HepG2 (cell line): ENCODE measurements around the gene GGA1. TPM values are rescaled to one million over a fixed set of nuclear protein-coding genes. Genes with fewer than 3 reads are reported as not detected.

Experiments used
- HNRNPK ChIP-seq: fragments of 200-400 bp; formaldehyde crosslinking; IDR thresholded peaks from 2 replicates; pipeline ENCODE4 v1.6.1; 2018; ENCODE audit warnings: low read length, low read depth, moderate library complexity, mild to moderate bottlenecking; ENCODE audit not compliant: poor library complexity, severe bottlenecking
- HOXA5 ChIP-seq: sonication (generic); formaldehyde crosslinking; IDR thresholded peaks from 2 replicates; pipeline ENCODE4 v1.4.0; 2020; ENCODE audit warnings: missing genetic modification reagents
- KLF6 ChIP-seq: IDR thresholded peaks from 2 replicates; pipeline ENCODE4 v1.8.0; 2016; ENCODE audit warnings: missing biosample characterization, missing genetic modification reagents
- MTA3 ChIP-seq: sonication (generic); formaldehyde crosslinking; IDR thresholded peaks from 2 replicates; pipeline ENCODE4 v1.4.0; 2020; ENCODE audit warnings: missing genetic modification reagents
- NAIF1 ChIP-seq: sonication (generic); formaldehyde crosslinking; IDR thresholded peaks from 2 replicates; pipeline ENCODE4 v1.5.0; 2020; ENCODE audit warnings: mild to moderate bottlenecking, missing genetic modification reagents, borderline replicate concordance
- PHB2 ChIP-seq: fragments of 450-650 bp; IDR thresholded peaks from 2 replicates; pipeline ENCODE4 v1.6.1; 2018; ENCODE audit not compliant: partially characterized antibody
- SMARCE1 ChIP-seq: fragments of 450-650 bp; IDR thresholded peaks from 2 replicates; pipeline ENCODE4 v1.6.1; 2017; ENCODE audit warnings: borderline replicate concordance
- SRSF4 ChIP-seq: fragments of 200-400 bp; formaldehyde crosslinking; IDR thresholded peaks from one replicate; pipeline ENCODE4 v1.6.1; 2018; ENCODE audit warnings: mild to moderate bottlenecking, low read depth, low read length, moderate library complexity; ENCODE audit not compliant: poor library complexity, severe bottlenecking
- ZFAT ChIP-seq: sonication (generic); formaldehyde crosslinking; conservative IDR thresholded peaks from 2 replicates; pipeline ENCODE4 v1.8.1; 2023; ENCODE audit warnings: missing genetic modification reagents, inconsistent platforms
- ZNF75D ChIP-seq: sonication (generic); formaldehyde crosslinking; IDR thresholded peaks from 2 replicates; pipeline ENCODE4 v1.8.1; 2023; ENCODE audit warnings: missing genetic modification reagents, mild to moderate bottlenecking, borderline replicate concordance
- ZNF878 ChIP-seq: sonication (generic); formaldehyde crosslinking; IDR thresholded peaks from 2 replicates; pipeline ENCODE4 v1.8.1; 2023; ENCODE audit warnings: mild to moderate bottlenecking, missing genetic modification reagents, moderate library complexity
- polyA plus RNA-seq, 8 experiments: library from polyadenylated mRNA; depleted of rRNA in 3 of 8; stranded (reverse) in 7 of 8; unstranded in 1 of 8; fragments of >200 nt; fragmentation: Illumina TruSeq in 4 of 8; extraction: Trizol in 4 of 8; gene quantifications; 2 replicates each; pipeline versions ENCODE4 v1.2.1 to v1.2.3, GENCODE V29; 2011 to 2016; ENCODE audit warnings: low read depth in 4 of 8, missing spikeins in 1 of 8, mixed read lengths in 1 of 8; ENCODE audit not compliant: insufficient read depth in 1 of 8
- total RNA-seq, 5 experiments: library from RNA; depleted of rRNA; stranded (reverse); fragments of >200 nt; fragmentation: Illumina TruSeq; extraction: Trizol; gene quantifications; 2 replicates each; pipeline ENCODE4 v1.2.3, GENCODE V29; 2016; ENCODE audit warnings: low read depth in 1 of 5
- TF ChIP-seq, protein P1 (sequence below): sonication (generic); formaldehyde crosslinking; IDR thresholded peaks from 2 replicates; pipeline ENCODE4 v1.4.0; 2020; ENCODE audit warnings: missing genetic modification reagents
- TF ChIP-seq, protein P2 (sequence below): IDR thresholded peaks from 2 replicates; pipeline ENCODE4 v1.6.1; 2012; ENCODE audit warnings: inconsistent platforms
- TF ChIP-seq, protein P3 (sequence below): sonication (generic); formaldehyde crosslinking; IDR thresholded peaks from 2 replicates; pipeline ENCODE4 v1.8.0; 2022; ENCODE audit warnings: missing genetic modification reagents, low read depth, mild to moderate bottlenecking, borderline replicate concordance
- TF ChIP-seq, protein P4 (sequence below): sonication (generic); formaldehyde crosslinking; IDR thresholded peaks from 2 replicates; pipeline ENCODE4 v1.8.0; 2022; ENCODE audit warnings: mild to moderate bottlenecking, missing genetic modification reagents, borderline replicate concordance
- TF ChIP-seq, protein P5 (sequence below): sonication (generic); formaldehyde crosslinking; IDR thresholded peaks from 2 replicates; pipeline ENCODE4 v1.5.1; 2020; ENCODE audit warnings: mild to moderate bottlenecking, missing genetic modification reagents, moderate library complexity
- TF ChIP-seq, protein P6 (sequence below): sonication (generic); formaldehyde crosslinking; IDR thresholded peaks from 2 replicates; pipeline ENCODE4 v1.8.0; 2022; ENCODE audit warnings: missing genetic modification reagents, mild to moderate bottlenecking, inconsistent platforms, borderline replicate concordance

The GGA1 gene
- total and polyA plus RNA-seq, 2 of the 13 experiments (the other 11 are each of a cell fraction or from before 2014, with no cell fraction given): 29.1 to 87.2 TPM

DNA sequence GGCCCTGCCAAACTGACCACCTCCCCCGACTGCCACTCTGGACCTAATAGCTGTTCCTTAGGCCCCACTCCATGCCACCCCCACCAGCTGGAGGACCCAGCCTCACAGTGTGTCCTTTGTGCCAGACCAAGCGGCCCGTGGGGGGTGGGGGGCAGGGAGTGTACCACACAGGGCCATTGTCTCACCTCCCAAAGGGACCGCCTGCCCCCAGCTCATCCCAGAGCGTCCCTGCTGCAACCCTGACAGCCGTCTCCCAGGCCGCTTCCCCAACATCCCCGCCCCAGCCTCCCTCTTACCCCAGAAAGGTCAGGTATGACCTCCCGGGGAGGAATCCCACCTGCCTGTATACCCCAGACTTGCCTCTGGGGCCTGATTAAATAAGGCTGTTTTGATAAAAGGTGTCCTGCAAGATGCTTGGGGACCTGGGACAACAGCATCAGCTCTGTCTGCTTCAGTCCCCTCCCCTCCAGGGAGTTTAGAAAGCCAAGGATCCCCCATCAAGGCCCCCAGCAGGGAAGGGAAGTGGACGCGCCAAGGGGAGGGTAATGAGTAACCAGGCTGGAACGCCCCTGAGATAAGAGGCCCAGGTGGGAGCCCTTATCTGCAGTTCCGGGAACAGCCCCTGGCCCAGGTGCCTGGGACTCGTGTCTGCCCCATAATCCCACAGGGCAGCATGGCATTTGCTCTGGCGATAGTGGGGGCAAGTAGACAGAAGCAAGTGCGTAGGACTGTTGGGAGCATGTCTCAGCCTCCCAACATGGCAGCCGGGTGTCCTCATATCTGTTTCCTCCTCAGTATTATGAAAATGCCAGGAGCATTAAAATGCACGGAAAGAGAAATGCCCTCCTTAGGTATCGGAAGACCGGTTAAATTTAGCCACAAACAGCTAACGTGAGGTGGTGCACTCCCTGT lies 39.4 kb upstream of the GGA1 start (continued):
- TF ChIP-seq, protein P1, sequence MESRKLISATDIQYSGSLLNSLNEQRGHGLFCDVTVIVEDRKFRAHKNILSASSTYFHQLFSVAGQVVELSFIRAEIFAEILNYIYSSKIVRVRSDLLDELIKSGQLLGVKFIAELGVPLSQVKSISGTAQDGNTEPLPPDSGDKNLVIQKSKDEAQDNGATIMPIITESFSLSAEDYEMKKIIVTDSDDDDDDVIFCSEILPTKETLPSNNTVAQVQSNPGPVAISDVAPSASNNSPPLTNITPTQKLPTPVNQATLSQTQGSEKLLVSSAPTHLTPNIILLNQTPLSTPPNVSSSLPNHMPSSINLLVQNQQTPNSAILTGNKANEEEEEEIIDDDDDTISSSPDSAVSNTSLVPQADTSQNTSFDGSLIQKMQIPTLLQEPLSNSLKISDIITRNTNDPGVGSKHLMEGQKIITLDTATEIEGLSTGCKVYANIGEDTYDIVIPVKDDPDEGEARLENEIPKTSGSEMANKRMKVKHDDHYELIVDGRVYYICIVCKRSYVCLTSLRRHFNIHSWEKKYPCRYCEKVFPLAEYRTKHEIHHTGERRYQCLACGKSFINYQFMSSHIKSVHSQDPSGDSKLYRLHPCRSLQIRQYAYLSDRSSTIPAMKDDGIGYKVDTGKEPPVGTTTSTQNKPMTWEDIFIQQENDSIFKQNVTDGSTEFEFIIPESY (CRISPR knock-in tag): no peak
- TF ChIP-seq HNRNPK (no peak), SMARCE1 (no peak), PHB2 (no peak), NAIF1 (CRISPR knock-in tag) (no peak), ZFAT (CRISPR knock-in tag) (no peak), KLF6 (CRISPR knock-in tag) (0 out of 2 replicates have a peak, but pooled peaks have one; percentile 62), SRSF4 (no peak), HOXA5 (peak; percentile 62), MTA3 (CRISPR knock-in tag) (no peak), ZNF878 (CRISPR knock-in tag) (peak; percentile 85; the same call in 1 of the 2 replicates), ZNF75D (CRISPR knock-in tag) (no peak)
- TF ChIP-seq, protein P2, sequence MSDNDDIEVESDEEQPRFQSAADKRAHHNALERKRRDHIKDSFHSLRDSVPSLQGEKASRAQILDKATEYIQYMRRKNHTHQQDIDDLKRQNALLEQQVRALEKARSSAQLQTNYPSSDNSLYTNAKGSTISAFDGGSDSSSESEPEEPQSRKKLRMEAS: peak; percentile 83
- TF ChIP-seq, protein P3, sequence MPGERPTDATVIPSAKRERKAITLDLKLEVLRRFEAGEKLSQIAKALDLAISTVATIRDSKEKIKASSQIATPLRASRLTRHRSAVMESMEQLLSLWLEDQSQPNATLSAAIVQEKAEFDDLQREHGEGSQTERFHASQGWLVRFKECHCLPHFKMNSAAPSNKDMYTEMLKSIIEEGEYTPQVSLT (CRISPR knock-in tag): no peak
- TF ChIP-seq, protein P4, sequence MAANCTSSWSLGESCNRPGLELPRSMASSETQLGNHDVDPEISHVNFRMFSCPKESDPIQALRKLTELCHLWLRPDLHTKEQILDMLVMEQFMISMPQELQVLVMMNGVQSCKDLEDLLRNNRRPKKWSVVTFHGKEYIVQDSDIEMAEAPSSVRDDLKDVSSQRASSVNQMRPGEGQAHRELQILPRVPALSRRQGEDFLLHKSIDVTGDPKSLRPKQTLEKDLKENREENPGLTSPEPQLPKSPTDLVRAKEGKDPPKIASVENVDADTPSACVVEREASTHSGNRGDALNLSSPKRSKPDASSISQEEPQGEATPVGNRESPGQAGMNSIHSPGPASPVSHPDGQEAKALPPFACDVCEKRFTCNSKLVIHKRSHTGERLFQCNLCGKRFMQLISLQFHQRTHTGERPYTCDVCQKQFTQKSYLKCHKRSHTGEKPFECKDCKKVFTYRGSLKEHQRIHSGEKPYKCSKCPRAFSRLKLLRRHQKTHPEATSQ (CRISPR knock-in tag): peak; percentile 14; the same call in 1 of the 2 replicates
- TF ChIP-seq, protein P5, sequence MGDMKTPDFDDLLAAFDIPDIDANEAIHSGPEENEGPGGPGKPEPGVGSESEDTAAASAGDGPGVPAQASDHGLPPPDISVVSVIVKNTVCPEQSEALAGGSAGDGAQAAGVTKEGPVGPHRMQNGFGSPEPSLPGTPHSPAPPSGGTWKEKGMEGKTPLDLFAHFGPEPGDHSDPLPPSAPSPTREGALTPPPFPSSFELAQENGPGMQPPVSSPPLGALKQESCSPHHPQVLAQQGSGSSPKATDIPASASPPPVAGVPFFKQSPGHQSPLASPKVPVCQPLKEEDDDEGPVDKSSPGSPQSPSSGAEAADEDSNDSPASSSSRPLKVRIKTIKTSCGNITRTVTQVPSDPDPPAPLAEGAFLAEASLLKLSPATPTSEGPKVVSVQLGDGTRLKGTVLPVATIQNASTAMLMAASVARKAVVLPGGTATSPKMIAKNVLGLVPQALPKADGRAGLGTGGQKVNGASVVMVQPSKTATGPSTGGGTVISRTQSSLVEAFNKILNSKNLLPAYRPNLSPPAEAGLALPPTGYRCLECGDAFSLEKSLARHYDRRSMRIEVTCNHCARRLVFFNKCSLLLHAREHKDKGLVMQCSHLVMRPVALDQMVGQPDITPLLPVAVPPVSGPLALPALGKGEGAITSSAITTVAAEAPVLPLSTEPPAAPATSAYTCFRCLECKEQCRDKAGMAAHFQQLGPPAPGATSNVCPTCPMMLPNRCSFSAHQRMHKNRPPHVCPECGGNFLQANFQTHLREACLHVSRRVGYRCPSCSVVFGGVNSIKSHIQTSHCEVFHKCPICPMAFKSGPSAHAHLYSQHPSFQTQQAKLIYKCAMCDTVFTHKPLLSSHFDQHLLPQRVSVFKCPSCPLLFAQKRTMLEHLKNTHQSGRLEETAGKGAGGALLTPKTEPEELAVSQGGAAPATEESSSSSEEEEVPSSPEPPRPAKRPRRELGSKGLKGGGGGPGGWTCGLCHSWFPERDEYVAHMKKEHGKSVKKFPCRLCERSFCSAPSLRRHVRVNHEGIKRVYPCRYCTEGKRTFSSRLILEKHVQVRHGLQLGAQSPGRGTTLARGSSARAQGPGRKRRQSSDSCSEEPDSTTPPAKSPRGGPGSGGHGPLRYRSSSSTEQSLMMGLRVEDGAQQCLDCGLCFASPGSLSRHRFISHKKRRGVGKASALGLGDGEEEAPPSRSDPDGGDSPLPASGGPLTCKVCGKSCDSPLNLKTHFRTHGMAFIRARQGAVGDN (CRISPR knock-in tag): peak; percentile 92
- TF ChIP-seq, protein P6, sequence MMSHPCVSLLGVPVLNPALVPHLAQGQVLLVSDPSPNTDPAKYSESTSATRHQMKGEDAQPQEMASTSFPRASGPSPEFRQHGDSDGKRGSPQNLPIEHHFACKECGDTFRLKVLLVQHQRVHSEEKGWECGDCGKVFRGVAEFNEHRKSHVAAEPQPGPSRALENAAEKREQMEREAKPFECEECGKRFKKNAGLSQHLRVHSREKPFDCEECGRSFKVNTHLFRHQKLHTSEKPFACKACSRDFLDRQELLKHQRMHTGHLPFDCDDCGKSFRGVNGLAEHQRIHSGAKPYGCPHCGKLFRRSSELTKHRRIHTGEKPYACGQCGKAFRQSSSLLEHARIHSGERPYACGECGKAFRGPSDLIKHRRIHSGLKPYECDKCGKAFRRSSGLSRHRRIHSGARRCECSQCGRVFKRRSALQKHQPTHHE: 0 out of 2 replicates have a peak, but pooled peaks have one; percentile 59
